Activated T-cell treated with anti-CD3 and anti-CD28 coated beads, Interleukin-2, amount 50 U/mL, for 72 hours (primary cell): ENCODE measurements around the gene GREB1. TPM values are rescaled to one million over a fixed set of nuclear protein-coding genes. Genes with fewer than 3 reads are reported as not detected.

Source experiments
- ATAC-seq, 2 donors: fragments of 150-1000 bp; cut with Tn5 transposase; replicated peaks in 1 of 2; 2 replicates each; pipeline ENCODE4 v1.10.0; 2021; ENCODE audit warnings: moderate library complexity in 2 of 2, mild to moderate bottlenecking in 1 of 2
- DNase-seq, 2 donors: peaks; one replicate each; pipeline ENCODE4 v3.0.0; 2021 to 2022; ENCODE audit warnings: mixed read lengths in 1 of 2
- H3K27ac Mint-ChIP-seq: one replicate; pipeline ENCODE4 v1.8.0; 2022; ENCODE audit warnings: mild to moderate bottlenecking, moderate library complexity, mixed read lengths
- H3K27me3 Mint-ChIP-seq: one replicate; pipeline ENCODE4 v1.8.0; 2022; ENCODE audit warnings: low read depth, mixed read lengths
- H3K36me3 Mint-ChIP-seq, 2 donors: one replicate each; pipeline ENCODE4 v1.8.0; 2022; ENCODE audit warnings: mixed read lengths in 2 of 2, mild to moderate bottlenecking in 1 of 2; ENCODE audit not compliant: insufficient read depth in 2 of 2
- H3K4me1 Mint-ChIP-seq: one replicate; pipeline ENCODE4 v1.8.0; 2022; ENCODE audit warnings: low read depth, mixed read lengths
- H3K4me3 Mint-ChIP-seq, 2 donors: one replicate each; pipeline ENCODE4 v1.8.0; 2022; ENCODE audit warnings: mild to moderate bottlenecking in 2 of 2, mixed read lengths in 2 of 2, moderate library complexity in 2 of 2
- H3K9me3 Mint-ChIP-seq, 2 donors: one replicate each; pipeline ENCODE4 v1.8.0; 2022; ENCODE audit warnings: mixed read lengths in 2 of 2
- total RNA-seq, 2 donors: library from RNA; stranded (reverse); gene quantifications; one replicate each; pipeline ENCODE4 v1.2.3, GENCODE V29; 2022

Gene GREB1, protein sequence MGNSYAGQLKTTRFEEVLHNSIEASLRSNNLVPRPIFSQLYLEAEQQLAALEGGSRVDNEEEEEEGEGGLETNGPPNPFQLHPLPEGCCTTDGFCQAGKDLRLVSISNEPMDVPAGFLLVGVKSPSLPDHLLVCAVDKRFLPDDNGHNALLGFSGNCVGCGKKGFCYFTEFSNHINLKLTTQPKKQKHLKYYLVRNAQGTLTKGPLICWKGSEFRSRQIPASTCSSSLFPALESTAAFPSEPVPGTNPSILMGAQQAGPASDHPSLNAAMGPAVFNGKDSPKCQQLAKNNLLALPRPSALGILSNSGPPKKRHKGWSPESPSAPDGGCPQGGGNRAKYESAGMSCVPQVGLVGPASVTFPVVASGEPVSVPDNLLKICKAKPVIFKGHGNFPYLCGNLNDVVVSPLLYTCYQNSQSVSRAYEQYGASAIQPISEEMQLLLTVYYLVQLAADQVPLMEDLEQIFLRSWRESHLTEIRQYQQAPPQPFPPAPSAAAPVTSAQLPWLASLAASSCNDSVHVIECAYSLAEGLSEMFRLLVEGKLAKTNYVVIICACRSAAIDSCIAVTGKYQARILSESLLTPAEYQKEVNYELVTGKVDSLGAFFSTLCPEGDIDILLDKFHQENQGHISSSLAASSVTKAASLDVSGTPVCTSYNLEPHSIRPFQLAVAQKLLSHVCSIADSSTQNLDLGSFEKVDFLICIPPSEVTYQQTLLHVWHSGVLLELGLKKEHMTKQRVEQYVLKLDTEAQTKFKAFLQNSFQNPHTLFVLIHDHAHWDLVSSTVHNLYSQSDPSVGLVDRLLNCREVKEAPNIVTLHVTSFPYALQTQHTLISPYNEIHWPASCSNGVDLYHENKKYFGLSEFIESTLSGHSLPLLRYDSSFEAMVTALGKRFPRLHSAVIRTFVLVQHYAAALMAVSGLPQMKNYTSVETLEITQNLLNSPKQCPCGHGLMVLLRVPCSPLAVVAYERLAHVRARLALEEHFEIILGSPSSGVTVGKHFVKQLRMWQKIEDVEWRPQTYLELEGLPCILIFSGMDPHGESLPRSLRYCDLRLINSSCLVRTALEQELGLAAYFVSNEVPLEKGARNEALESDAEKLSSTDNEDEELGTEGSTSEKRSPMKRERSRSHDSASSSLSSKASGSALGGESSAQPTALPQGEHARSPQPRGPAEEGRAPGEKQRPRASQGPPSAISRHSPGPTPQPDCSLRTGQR (N-terminal part only)
- 1 to 10 TPM; 2.2 to 2.4 TPM for total RNA-seq

DNA sequence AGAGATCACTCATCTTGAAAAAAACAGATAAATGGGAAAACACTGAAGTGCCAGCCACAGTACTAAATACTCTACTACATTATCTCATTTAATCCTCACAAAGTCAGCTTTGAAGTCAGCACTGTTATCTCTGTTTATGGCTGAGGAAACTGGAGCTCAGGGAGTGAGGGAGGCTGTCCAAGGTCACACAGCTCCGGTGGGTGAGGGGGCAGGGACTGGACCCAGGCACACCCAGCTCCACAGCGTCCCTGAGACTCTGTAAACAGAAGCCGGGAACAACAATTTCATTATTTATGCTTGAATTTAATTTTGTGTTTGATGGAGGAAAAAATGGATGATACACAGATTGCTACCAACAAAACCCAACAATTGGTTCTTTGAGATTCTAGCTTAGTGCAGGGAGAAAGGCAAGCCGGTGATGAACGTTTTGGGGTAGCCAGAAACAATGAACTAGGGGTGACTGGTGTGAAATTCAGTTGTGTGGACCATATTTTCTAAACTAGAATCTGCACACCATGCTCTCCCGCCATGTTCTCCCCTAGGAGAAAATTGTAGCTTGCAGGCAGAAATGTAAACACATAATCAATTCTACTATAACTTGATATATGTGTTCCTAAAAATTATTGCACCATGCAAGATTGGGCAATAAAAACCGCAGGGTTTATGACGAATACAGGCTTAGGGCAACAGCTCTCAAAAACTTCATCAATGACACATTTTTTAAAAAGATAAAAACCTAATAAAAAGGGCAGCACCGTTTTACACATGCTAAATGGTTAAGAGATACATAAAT lies at the start of gene GREB1:
GREB1 (plus strand) TSS at position 768 of the 793 bp plus-strand sequence. CDS start 22,570 bp downstream, outside the sequence.
- ATAC-seq, result no peak
- no peak within 1 kb of the TSS for H3K4me3 Mint-ChIP-seq
- no peaks in the 10 kb centered on the region for H3K36me3 Mint-ChIP-seq
- H3K4me1 Mint-ChIP-seq, result no peaks in the 10 kb centered on the region
- DNase-seq, result no peak
- H3K9me3 Mint-ChIP-seq, result no peaks in the 10 kb centered on the region
- peaks cover 46% of the 10 kb centered on the region for H3K27me3 Mint-ChIP-seq
- no peak within 1 kb of the TSS for H3K27ac Mint-ChIP-seq

DNA sequence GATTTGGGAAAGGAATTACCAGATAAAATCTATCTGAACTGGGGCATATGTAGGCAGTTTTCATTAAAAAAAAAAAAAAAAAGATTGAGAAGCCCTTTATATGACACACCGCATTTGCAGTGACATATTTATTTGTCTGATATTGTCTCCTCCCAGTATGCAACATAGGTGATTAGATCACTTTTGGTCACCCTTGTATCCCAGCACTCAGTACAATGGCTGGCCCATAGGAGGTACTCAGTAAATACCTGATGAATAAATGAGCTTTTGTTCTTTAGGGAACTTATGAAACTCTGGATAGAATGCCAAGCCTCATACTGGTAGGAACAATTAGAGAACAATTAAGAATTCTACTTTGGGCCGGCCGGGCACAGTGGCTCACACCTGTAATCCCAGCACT lies 45.0 kb upstream of the GREB1 start:
- Mint-ChIP-seq H3K4me1 (no peaks in the 10 kb centered on the region), H3K9me3 (peaks cover 0 to 1% of the 10 kb centered on the region in 2 donors), H3K36me3 (no peaks in the 10 kb centered on the region), H3K4me3 (no peak overlapping the region), H3K27me3 (peaks cover 32% of the 10 kb centered on the region), H3K27ac (no peak overlapping the region)
- no peak for DNase-seq
- ATAC-seq, result no peak

DNA sequence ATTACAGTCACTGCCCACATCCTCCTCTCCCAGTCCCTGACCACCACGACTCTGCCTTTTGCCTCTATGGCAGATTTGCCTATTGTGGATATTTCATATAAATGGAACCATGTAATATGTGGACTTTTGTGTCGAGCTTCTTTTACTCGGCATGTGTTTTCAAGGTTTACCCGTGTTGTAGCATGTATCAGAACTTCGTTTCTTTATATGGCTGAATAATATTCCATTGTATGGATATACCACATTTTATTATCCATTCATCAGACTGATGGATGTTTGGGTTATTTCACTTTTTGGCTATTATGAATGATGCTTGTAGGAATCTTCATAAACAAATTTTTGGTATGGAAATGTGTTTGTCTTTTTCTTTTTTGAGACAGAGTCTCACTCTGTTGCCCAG lies 43.7 kb upstream of the GREB1 start:
- no peak for ATAC-seq

DNA sequence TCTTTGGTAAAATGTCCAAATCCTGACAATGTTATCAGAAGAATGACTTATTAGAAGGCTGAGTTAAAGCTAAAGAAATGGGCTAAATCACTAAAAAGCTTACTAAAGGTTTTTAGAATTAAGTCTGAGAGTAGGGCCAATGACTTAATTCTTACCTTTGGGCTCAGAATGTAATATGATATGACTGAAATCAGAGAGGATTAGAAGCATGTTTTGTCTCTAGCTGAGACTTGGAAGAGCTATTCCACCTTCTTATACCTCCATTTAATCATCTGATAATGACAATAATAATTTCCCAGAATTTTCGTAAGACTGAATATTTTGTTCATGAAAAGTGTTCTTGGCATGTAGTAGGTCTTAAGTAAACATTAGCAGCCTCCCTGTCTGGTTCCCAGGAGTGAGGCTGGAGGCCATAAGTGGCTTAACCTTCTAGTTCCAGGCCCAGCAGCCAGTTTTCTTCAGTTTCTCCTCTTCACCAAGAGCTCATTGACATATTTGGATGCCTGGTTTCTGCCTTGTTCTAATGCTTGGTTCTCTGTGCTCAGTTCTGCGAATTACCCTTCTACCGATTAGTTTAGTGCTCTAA lies 42.4 kb upstream of the GREB1 start:
- DNase-seq, result no peak
- Mint-ChIP-seq H3K4me3 (no peak overlapping the region), H3K4me1 (no peaks in the 10 kb centered on the region), H3K27ac (no peak overlapping the region), H3K36me3 (no peaks in the 10 kb centered on the region), H3K9me3 (peaks cover 0 to 1% of the 10 kb centered on the region in 2 donors), H3K27me3 (peaks cover 9% of the 10 kb centered on the region)
- ATAC-seq, result no peak

More for the DNA sequence above, 43.7 kb upstream of the GREB1 start:
- Mint-ChIP-seq H3K9me3 (peaks cover 0 to 1% of the 10 kb centered on the region in 2 donors), H3K27me3 (peaks cover 22% of the 10 kb centered on the region), H3K36me3 (no peaks in the 10 kb centered on the region), H3K4me3 (no peak overlapping the region), H3K4me1 (no peaks in the 10 kb centered on the region), H3K27ac (no peak overlapping the region)
- DNase-seq, result no peak

DNA sequence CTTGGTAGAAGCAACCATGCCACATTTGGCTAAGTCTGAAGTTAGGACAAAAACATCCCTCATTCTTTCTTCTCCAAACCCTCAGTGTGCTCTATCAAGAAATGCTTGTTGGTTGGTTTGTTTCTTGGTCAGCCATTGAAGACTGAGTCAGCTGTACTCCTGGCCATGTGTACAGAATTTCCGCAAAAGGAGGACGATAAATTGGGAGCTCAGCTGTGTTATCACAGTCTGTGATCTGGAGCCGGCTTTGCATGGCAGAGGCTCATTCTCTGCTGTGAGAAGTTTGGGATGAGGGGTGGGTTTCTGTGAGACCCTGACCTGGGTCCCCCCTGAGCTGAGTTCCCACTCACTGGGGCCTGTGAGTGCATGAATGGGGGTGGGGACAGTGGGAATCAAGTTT lies 41.6 kb upstream of the GREB1 start:
- Mint-ChIP-seq H3K9me3 (peaks cover 0 to 1% of the 10 kb centered on the region in 2 donors), H3K4me1 (no peaks in the 10 kb centered on the region), H3K4me3 (no peak overlapping the region), H3K27me3 (peaks cover 6% of the 10 kb centered on the region), H3K27ac (no peak overlapping the region), H3K36me3 (no peaks in the 10 kb centered on the region)
- ATAC-seq (no peak), DNase-seq (no peak)

DNA sequence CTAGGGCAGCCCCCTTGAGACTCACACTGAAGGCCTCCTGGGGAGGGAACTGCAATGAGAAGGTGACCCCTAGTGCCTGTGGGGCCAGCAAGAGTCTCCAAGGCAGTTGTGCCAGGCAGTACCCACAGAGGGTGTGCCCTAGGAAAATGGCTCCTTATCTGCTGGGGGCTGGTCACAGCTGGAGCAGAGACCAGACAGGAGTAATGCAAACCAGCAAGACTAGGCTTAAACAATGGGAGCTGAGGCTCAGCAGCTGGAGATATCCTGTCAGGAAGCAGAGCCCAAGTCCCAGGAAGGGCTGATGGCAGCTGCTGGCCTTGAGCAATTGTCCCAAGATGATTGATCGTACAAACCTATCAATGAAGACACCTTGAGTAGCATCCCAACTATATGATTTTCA lies 41.1 kb upstream of the GREB1 start:
- H3K36me3 Mint-ChIP-seq, result no peaks in the 10 kb centered on the region
- DNase-seq (no peak), ATAC-seq (no peak)
- H3K9me3 Mint-ChIP-seq, result peaks cover 0 to 1% of the 10 kb centered on the region in 2 donors
- no peak overlapping the region for H3K27ac Mint-ChIP-seq
- no peak overlapping the region for H3K4me3 Mint-ChIP-seq
- no peaks in the 10 kb centered on the region for H3K4me1 Mint-ChIP-seq
- peaks cover 1% of the 10 kb centered on the region for H3K27me3 Mint-ChIP-seq

DNA sequence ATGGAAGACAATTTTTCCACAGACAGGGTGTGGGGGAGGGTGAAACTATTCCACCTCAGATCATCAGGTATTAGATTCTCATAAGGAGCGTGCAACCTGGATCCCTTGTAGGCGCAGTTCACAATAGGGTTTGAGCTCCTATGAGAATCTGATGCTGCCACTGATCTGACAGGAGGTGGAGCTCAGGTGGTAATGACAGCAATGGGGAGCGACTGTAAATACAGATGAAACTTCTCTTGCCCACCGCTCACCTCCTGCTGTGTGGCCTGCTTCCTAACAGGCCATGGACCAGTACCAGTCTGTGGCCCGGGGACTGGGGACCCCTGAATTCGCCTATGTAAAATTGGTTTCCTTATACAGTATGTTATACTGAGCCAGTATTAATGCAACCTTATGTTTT lies 40.6 kb upstream of the GREB1 start:
- no peak overlapping the region for H3K27ac Mint-ChIP-seq
- peaks cover 0 to 1% of the 10 kb centered on the region in 2 donors for H3K9me3 Mint-ChIP-seq
- no peak for ATAC-seq

DNA sequence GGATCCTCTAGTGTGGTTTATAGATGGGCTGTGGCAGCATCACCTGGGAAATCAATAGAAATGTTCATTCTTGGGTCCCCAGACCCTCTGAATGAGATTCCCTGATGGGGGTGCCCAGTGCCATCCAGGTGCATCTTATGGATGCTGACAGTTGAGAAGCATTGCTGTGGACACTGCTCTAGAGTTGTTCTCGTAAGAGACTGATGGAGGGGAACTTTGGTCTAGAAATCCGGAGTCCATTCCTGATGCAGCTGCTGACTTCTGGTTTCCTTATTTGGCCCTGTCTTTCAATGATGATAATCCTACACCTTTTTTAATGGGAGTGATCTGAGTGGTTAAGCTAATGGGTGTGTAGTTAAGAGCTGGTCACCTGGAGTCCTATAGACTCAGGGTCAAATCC lies 39.5 kb upstream of the GREB1 start:
- no peak overlapping the region for H3K27ac Mint-ChIP-seq

More for the DNA sequence above, 40.6 kb upstream of the GREB1 start:
- Mint-ChIP-seq H3K4me3 (no peak overlapping the region), H3K36me3 (no peaks in the 10 kb centered on the region), H3K4me1 (no peaks in the 10 kb centered on the region), H3K27me3 (no peaks in the 10 kb centered on the region)
- no peak for DNase-seq

DNA sequence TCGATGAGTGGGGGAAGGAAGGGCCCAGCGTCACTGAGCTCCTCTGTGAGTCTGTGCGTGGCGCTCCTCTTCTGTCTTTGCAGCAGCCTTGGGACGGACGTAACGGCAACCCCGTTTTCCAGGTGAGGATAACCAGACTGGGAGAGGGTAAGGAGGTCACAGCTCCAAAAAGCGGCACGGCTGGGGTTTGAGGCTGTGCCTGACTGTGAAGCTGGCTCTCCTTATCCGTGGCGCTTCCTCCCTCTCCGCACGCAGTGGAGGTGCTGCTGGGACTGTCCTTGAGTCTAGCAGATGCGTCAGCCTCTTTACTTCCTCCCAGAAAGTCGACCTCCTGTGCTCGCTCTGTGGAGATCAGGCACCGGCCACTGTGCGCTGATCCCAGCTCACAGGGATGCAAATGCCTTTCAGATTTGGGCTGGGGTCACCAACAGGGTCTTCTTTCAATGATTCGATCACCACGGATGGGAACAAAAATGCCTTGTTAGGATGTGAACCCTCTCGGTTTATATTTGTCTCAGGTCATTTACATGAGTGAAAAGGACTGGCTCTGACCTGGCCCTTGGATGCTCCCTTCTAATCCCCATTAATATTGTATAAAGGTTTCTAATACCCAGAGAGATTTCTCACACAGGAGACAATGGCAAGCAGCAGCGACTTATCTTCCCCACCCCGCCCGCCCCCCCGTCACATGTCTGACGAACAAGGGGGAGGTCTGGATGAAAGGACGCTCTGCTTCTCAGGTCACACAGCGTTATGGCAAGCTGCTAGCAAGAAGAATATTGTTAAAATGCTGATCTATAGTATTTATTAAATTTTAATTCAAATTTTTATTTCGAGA lies 37.8 kb upstream of the GREB1 start:
- Mint-ChIP-seq H3K27me3 (no peaks in the 10 kb centered on the region), H3K27ac (no peak overlapping the region), H3K9me3 (no peaks in the 10 kb centered on the region), H3K4me1 (no peaks in the 10 kb centered on the region), H3K4me3 (no peak overlapping the region), H3K36me3 (no peaks in the 10 kb centered on the region)
- DNase-seq, result no peak
- ATAC-seq, result no peak

More for the DNA sequence above, 39.5 kb upstream of the GREB1 start:
- H3K27me3 Mint-ChIP-seq, result no peaks in the 10 kb centered on the region
- DNase-seq, result no peak
- ATAC-seq, result no peak
- H3K36me3 Mint-ChIP-seq, result no peaks in the 10 kb centered on the region
- peaks cover 0 to 1% of the 10 kb centered on the region in 2 donors for H3K9me3 Mint-ChIP-seq
- no peaks in the 10 kb centered on the region for H3K4me1 Mint-ChIP-seq
- H3K4me3 Mint-ChIP-seq, result no peak overlapping the region

DNA sequence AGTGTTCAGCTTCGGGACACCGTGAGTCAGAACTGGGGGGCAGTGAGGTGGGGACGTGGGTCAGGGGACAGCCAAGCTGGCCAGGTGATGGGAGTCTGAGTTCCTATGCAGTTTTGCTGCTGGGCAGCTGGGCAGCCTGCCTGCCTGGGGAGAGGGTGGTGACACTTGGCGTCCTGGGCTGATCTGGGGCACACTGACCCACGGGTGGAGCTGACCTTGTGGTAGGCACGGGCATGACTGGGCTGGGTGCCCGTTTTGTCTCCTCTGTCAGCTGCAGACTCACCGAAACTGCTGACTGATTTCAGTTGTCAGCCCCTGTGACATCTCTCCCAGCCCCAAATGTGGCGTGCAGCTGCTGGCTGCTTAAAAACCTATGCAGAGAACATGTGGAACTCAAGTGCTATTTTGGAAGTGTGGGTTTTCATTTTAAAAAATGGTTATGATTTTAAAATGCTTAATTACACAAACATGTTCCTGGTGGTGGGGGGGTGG lies 35.3 kb upstream of the GREB1 start:
- peak; percentile 34 to 80 for ATAC-seq
- Mint-ChIP-seq H3K4me3 (no peak overlapping the region), H3K27ac (no peak overlapping the region), H3K27me3 (peaks cover 7% of the 10 kb centered on the region), H3K36me3 (peaks cover 0 to 2% of the 10 kb centered on the region in 2 donors), H3K4me1 (no peaks in the 10 kb centered on the region), H3K9me3 (no peaks in the 10 kb centered on the region)
- peak; percentile 8 to 21 for DNase-seq

DNA sequence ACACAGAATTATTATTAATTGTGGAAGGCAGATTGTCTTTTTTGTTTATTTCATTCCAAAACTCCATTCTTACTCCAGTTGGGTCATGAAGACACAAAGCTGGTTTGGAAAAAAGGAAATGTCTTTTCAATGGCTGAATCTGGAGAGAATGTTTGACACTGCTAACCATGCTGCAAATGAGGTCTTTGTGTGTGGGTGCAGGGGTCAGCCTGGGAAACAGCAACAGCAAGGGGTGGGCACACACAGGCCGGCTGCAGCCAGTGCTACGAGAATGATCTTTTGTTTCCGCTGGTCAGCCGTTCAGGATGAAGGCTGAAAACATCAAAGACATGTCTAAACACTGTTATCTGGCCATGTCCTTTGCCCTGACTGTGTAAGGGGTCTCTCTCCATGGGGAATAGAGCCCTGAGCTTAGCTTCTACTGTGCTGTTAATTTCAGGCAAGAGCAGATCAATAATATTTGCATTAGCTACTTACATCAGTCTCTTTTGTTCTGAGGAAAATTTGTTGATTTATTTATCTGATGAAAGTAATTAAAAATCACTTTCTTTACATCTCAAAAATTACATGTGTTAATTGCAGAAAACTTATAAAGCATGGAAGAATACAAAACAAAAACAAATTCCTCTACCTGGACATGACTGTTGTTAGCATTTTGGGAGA lies 34.6 kb upstream of the GREB1 start:
- Mint-ChIP-seq H3K4me1 (no peaks in the 10 kb centered on the region), H3K36me3 (peaks cover 0 to 2% of the 10 kb centered on the region in 2 donors), H3K27ac (no peak overlapping the region), H3K4me3 (no peak overlapping the region), H3K27me3 (peaks cover 7% of the 10 kb centered on the region), H3K9me3 (peaks cover 0 to 2% of the 10 kb centered on the region in 2 donors)
- ATAC-seq, result no peak
- DNase-seq, result no peak
